Thyroid gland (tissue), 4 donors: ENCODE measurements around the gene CBX1.

Source experiments
- CTCF ChIP-seq, 6 experiments: fragments of 200-600 bp in 3 of 6; fragments of 450-650 bp in 3 of 6; sonication (generic) in 3 of 6; IDR thresholded peaks; one replicate each; pipeline ENCODE4 v1.5.1; 2016 to 2019; ENCODE audit warnings: antibody characterized with exemption in 6 of 6, mild to moderate bottlenecking in 2 of 6, inconsistent platforms in 1 of 6, moderate library complexity in 1 of 6
- POLR2A ChIP-seq, 2 donors: fragments of 450-650 bp; IDR thresholded peaks; one replicate each; pipeline ENCODE4 v1.6.1; 2017; ENCODE audit warnings: antibody characterized with exemption in 2 of 2, mild to moderate bottlenecking in 2 of 2, moderate library complexity in 1 of 2

DNA sequence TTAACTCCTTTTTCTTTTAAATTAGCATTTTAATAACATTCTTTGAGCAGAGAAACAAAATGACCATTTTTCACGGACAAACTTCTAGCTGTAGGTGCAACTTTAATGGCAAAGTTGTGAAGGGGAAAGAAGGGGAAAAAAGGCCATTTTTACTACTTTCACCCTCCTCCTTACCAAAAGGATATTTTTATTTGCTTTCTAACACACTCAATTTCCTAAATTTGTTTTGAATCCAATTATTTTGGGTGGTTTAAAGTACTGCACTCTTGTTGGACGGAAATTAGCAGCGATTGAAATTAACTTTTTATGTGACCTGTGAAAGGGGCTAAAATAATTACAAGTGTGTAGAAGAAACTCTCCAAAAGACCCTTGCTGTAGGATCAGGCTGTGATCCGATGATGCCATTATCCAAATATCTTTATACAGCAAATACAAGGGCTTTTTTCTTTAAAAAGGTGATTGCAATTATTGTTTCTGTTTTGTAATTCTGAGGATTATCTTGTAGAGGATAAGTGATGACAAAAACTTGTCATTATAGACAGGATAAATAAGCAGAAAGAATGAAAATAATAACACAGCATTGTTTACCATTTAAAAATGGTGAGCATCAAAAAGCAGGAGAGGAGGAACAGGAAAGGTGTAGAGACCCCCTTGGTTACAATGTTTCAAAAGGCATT, 48.6 kb upstream of the CBX1 start:
- no peak for TF ChIP-seq CTCF (IDR thresholded peaks at IDR 0.05)
- no peak for TF ChIP-seq POLR2A (IDR thresholded peaks at IDR 0.05)
